GM18499 (cell line): ENCODE results near the gene NPR1.
"Not testable (repeated sequence)": the region's sequence is repeated elsewhere in the genome, so short reads cannot be mapped to it uniquely, and the experiment has no call there.

ENCODE experiments used
- ATAC-seq: cut with Tn5 transposase; IDR thresholded peaks from one replicate; pipeline ENCODE4 v1.9.1; 2021; ENCODE audit warnings: moderate number of reproducible peaks; ENCODE audit not compliant: insufficient read depth, unreplicated experiment

Gene NPR1

DNA sequence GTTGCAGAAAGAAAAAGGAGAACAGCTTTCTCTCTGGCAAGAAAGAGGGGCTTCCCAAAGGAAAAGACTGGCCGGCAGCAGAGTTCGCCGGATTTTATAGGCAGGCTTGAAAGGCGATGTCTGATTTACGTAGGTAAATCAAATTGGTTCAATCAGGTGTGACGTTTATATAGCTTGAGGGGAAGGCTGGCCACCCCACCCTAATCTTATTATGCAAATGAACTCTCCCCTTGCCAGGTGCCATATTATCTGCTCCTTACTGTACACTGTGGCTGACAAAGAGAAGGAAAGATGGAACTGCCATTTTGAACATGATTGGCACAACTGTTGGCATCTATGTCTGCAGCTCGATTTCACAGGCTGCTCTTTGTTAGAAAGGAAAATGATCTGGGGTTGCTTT lies 32.5 kb downstream of the NPR1 start:
- no peak for ATAC-seq

DNA sequence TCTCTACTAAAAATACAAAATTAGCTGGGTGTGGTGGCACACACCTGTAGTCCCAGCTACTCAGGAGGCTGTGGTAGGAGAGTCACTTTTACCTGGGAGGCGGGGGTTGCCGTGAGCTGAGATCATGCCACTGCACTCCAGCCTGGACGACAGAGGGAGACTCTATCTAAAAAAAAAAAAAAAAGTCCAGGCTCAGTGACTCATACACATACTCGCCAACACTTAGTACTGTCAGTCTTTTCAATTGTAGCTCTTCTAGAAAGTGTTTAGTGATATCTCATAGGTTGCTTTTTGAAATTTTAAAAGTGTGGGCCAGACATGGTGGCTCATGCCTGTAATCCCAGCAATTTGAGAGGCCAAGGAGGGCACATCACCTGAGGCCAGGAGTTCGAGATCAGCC lies 37.7 kb downstream of the NPR1 start:
- ATAC-seq: not testable (repeated sequence)

DNA sequence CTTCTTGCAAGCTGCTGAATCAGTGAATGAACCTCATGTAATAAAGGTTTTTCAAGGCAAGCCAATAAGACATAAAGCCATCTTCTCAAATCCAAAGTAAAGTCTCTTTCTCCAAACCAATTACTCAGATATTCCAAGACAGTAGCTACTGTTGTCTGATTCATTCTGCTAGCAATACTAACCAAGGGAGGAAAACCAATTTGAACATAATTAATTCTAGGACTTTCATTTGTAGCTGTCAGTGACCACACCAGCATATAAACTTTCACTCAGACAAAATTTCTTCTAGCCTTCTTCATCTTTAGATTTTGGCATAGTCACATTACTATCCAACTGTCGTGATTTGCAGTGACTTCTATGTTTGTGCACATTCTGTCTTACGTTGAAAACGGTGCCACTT lies 38.8 kb downstream of the NPR1 start:
- no peak for ATAC-seq

DNA sequence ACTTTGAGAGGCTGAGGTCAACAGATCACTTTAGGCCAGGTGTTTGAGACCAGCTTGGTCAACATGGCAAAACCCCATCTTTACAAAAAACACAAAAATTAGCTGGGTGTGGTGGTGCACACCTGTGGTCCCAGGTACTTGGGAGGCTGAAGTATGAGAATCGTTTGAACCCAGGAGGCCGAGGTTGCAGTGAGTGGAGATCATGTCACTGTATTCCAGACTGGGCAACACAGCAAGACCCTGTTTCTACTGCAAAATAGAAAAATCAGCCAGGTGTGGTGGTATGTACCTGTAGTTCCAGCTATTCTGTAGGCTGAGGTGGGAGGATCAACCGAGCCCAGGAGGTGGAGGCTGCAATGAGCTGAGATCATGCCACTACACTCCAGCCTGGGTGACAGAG lies 45.2 kb downstream of the NPR1 start:
- no peak for ATAC-seq

DNA sequence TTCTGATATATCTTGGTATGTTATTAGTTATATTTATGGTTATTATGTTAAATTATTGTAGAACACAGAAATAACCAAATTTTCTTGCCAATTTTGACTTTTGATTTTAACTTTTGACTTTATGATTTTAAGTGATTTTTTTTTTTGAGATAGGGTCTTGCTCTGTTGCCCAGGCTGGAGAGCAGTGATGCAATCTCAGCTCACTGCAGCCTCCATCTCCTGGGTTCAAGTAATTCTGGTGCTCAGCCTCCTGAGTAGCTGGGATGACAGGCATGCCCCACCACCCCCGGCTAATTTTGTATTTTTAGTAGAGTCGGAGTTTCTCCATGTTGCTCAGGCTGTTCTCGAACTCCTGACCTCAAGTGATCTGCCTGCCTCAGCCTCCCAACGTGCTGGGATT lies 46.1 kb downstream of the NPR1 start:
- not testable (repeated sequence) for ATAC-seq

DNA sequence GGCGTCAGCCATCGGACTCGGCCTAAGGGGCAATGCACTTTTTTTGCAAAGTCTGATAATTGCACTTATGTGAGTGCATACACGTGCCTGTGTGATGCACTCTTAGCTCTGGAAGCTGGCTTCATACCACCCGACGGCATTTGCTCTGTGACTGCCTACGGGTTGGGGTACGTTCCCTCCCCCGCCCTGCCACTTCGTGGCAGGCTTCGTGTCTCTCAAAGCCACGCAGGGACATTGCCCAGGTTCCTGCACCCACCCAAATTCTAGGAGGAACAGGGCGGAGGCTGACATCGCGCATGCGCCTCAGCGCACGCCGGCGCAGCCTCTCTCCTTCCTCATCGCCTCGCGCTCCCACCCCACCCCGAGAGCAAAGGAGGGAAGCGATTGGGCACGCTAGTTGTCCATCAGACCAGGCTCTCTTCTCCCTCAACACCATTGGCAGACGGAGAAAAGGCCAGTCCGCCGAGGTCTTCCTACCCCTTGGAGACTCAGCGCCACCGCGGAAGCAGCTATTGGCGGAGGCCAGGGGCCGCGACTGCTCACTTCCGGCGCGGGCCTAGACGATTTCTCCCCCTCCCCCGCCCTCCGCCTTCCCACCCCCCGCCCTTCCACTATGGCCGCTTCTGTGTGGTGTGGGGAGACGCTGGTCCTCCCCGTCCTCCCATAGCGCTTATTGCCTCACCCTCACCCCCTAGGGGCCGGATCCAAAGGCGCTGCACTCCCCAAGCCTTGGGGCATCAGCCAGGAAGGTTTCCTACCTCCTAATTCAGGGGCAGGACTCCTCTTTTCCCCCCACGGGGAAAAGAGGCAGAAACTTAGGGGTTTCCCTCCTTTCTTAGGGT lies 49.2 kb downstream of the NPR1 start, which contains the start of gene INTS3:
TSS of gene INTS3 (plus strand) at position 588 of the 842 bp plus-strand sequence. CDS start 585 bp downstream, outside the sequence.
- peak; percentile 76 for ATAC-seq

DNA sequence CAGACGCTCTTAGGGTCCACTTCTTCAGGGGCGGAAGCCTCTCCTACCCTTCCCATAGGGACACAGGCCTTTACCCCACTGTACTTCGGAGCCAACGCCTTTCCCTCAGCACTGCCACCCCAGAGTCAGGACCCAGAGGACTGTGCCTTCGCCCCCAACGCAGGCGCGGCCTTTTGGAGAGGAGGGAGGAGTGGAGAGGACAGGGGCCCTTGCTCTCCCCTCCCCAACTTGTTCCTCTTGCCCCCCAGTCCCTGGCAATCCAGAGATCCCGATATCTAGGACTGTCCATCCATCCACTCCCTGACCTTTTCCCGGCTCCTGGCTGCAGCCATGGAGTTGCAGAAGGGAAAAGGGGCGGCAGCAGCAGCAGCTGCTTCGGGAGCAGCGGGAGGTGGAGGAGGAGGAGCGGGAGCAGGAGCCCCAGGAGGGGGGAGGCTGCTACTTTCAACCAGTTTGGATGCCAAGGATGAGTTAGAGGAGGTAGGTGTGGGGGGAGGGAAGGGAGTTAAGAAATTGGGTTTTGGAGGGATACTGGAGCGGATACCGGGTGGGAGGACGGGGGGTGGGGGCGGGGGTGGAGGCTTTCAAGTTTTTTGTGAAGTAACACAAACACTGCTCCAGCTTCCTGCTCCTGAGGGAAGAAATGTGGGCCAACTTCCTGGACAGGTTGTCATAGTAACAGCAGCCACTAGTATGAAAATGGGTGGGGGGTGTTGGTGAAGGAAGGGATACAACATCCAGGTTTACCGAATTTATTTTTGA lies 50.0 kb downstream of the NPR1 start:
- ATAC-seq: no peak

DNA sequence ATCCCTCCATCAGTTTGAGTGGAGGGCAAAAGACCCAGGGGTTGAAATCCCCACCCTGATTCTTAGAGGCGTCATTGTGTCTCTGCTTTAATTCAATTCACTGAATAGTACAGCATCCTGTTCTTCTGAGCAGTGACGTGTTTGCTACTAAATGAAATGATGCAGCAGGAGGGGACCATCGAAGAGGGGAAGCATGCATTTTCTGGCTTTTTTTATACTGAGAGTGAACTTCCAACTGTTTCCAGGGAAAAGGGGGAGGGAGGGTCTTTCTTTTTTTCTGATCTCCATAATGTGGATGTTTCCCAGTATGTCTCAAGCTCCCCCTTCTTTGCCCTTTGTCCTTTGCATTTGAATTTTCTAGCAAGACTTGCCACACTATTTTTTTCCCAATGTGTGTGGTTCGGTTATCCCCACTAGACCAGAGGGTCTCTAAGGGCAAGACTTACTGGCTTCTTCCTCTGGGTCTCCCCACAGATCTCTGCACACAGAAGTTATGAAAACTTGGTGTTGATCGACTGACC lies 52.0 kb downstream of the NPR1 start:
- no peak for ATAC-seq

DNA sequence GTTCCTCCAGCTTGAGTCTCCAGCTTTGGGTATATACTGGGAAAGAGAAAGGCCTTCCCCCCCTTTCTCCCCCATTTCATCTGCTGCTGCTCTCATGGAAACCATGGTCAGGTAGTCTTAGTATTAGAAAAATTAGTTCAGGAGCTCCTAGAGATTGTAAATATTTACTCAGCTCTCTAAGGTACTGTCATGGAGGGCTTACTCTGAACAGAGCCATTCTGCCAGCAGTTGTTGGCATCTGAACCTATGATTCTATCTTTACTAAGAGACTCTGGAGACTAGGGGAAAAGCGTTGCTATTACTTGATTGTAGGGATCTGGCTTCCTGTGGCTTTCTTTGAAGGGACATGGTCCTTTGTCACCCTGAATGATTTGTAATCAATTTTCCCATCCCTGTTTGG lies 55.5 kb downstream of the NPR1 start:
- ATAC-seq: no peak

DNA sequence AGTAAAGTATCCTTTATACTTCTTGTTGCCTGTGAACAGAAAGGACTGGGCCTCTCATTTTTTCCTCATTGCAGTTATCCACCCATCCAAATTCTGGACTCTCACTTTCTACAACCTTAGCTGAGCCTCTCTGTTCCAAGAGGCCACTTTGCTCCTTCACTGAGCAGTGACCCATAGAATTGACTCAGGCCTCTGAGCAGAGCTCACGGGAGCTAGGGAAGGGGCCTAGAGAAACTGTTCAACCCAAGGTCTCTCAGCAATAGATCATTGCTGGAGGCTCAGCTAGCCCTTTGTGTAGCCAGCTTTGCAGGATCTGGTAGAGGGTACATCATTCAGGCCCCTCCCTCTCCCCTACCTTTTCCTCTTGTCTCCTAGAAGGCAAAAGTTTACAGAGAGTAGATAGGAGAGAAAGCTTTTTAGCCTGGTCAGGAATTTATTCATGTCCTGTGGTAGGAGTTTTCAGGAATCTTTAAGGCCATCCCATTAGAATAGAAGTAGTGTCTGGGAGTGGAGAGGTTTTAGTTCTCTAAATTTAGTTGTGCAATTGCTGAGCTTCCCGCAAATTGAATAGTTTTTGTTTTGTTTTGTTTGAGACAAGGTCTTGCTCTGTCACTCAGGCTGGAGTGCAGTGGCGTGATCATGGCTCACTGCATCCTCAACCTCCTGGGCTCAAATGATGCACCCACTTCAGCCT lies 56.1 kb downstream of the NPR1 start:
- ATAC-seq: no peak

DNA sequence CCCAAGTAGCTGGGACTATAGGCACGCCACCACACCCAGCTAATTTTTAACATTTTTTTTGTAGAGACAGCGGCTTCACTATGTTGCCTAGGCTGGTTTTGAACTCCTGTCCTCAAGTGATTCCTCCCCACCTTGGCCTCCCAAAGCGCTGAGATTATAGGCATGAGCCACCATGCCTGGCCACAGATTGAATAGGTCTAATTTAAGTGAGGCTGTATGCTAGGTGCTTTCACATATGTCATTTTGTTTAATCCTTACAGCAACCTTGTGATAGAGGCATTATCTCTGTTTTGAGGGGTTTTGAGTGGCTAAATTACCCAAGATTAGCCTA lies 56.6 kb downstream of the NPR1 start:
- ATAC-seq: no peak

DNA sequence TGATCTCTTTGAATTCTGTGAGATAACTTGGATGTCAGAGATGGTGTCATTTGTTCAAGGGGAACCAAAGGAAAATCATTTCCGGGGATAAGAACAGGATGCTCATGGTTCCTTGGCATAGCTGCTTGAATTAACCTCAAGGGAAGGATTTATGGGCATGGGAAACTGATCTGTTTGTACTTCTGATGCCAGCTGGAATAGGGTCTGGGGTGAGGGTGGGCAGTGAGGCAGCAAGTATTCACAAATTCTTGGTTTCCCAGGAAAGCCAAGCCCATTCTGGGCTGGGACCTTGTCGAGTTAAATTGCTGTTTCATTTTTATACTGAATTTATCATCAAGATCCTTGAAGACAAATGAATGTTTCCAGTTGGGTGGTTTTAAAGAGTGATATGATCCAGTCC lies 63.5 kb downstream of the NPR1 start:
- ATAC-seq: no peak

DNA sequence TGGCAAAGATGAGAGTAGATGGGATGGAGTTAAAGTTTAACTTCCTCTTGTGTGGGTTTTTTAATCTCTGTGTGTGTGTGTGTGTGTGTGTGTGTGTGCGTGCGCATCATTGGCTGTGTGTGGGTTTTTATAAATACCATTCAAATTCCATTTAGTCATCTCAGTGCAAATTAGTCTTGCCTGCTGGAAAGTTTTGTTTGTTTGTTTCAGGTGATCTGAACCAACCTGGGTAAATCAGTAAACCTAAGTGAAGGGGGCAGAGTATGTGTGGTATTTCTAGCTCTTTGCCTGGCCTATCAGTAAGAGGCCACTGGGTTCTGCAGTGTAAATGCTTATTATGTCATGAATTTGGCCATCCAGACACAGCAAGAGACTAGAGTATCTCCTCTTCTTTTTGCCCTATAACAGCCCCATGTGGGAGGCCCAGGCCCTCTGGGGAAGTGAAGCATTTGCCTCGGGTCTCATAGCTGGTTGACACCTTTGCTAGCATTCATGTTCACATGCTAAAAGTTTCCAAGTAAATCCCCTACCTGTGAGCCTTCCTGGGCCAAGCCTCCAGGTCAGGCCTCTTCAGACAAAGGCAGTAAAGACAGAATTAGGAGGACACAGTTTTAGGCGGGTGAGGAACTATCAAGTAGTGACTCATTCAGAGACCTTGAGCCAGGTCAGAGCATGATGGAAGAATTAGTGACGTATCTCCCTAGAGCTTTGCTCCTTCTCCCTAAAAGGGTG lies 64.1 kb downstream of the NPR1 start:
- ATAC-seq: no peak
